IPS-18c (cell line): ENCODE measurements around the gene B3GNT5.

Experiments
- H3K4me3 ChIP-seq: 2 replicates; pipeline ENCODE4 v1.7.0; 2013; ENCODE audit warnings: low read depth, mild to moderate bottlenecking, low read length, moderate library complexity; ENCODE audit not compliant: insufficient read depth
- H3K9me3 ChIP-seq: one replicate; pipeline ENCODE4 v1.6.1; 2013; ENCODE audit warnings: mild to moderate bottlenecking, low read length, moderate library complexity; ENCODE audit not compliant: control insufficient read depth, insufficient read depth

The B3GNT5 gene

DNA sequence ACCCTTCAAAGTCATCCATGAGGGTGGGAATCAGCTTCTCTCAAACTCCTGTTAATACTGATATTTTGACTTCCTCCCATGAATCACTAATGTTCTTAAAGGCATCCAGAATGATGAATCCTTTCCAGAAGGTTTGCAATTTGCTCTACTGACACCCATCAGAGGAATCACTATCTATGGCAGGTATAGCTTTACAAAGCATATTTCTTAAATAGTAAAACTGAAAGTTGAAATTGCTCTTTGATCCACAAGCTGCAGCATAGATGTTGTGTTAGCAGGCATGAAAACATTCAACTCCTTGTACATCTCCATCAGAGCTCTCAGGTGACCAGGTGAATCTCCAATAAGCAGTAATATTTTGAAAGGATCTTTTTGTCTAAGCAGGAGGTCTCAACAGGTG is 66.3 kb downstream of the B3GNT5 start:
- H3K4me3 ChIP-seq = no peak overlapping the region
- H3K9me3 ChIP-seq = peaks cover under 1% of the 10 kb centered on the region
